Measurements from ENCODE around the gene DOLPP1. TPM values are rescaled to one million over a fixed set of nuclear protein-coding genes. Genes with fewer than 3 reads are reported as not detected.

DOLPP1 gene
- total and polyA plus RNA-seq, 2 of the 13 experiments (the other 11 are each of a cell fraction or from before 2014, with no cell fraction given): 21.0 to 34.1 TPM

- TF ChIP-seq ZHX2 (IDR thresholded peaks at IDR 0.05; ENCODE audit: low read depth) (no peak), ZHX2 (CRISPR knock-in tag; IDR thresholded peaks at IDR 0.05; ENCODE audit: borderline replicate concordance) (no peak), ZSCAN29 (CRISPR knock-in tag; conservative IDR thresholded peaks at IDR 0.05) (0 out of 2 replicates have a peak, but pooled peaks have one; percentile 58), ZNF574 (CRISPR knock-in tag; IDR thresholded peaks at IDR 0.05) (peak; percentile 75), XRCC5 (optimal IDR thresholded peaks at IDR 0.05; ENCODE audit: low read length) (no peak), GATAD1 (CRISPR knock-in tag; IDR thresholded peaks at IDR 0.05) (peak; percentile 43; the same call in 1 of the 2 replicates), ATF5 (CRISPR knock-in tag; IDR thresholded peaks at IDR 0.05; ENCODE audit: low read depth) (no peak), ZFP36L1 (CRISPR knock-in tag; IDR thresholded peaks at IDR 0.05) (no peak), ZNF343 (CRISPR knock-in tag; IDR thresholded peaks at IDR 0.05) (no peak), FOXP4 (CRISPR knock-in tag; IDR thresholded peaks at IDR 0.05) (peak; percentile 65; the same call in 1 of the 2 replicates), ZNF280D (CRISPR knock-in tag; IDR thresholded peaks at IDR 0.05) (peak; percentile 30; the same call in 1 of the 2 replicates), ATF1 (CRISPR knock-in tag; IDR thresholded peaks at IDR 0.05) (no peak), MIER3 (CRISPR knock-in tag; IDR thresholded peaks at IDR 0.05; ENCODE audit: borderline replicate concordance) (peak; percentile 36; the same call in 1 of the 2 replicates), ZFP1 (CRISPR knock-in tag; IDR thresholded peaks at IDR 0.05) (no peak; the same call in 1 of the 2 replicates), ZNF264 (CRISPR knock-in tag; IDR thresholded peaks at IDR 0.05) (peak; percentile 80)
Observed at GRCh38 chr9:129064499-129064908, 16.4 kb upstream of the DOLPP1 start (continued).

Measured in HepG2 (cell line).